ENCODE measurements around the gene PALLD. TPM values are rescaled to one million over a fixed set of nuclear protein-coding genes. Genes with fewer than 3 reads are reported as not detected.

The PALLD gene
- total and polyA plus RNA-seq, 2 donors = 24.3 to 83.0 TPM

GRCh38 chr4:168811207-168811606 lies 314.4 kb downstream of the PALLD start:
- WGBS = 94% methylated on average over 3 of the region's 3 CpGs

GRCh38 chr4:168811786-168812651 lies 315.2 kb downstream of the PALLD start:
- no peak for DNase-seq (ENCODE audit: low read depth in 6 of 9, low spot score in 9 of 9)
- Histone ChIP-seq H3K36me3 (ENCODE audit: control insufficient read depth in 2 of 2, insufficient read depth in 2 of 2, low read length in 1 of 2) (no peaks in the 10 kb centered on the region), H3K4me3 (ENCODE audit: low read length in 2 of 2) (no peak overlapping the region), H3K9me3 (ENCODE audit: control insufficient read depth in 2 of 2, insufficient read depth in 1 of 2, low read length in 1 of 2) (no peaks in the 10 kb centered on the region), H3K4me1 (ENCODE audit: control insufficient read depth in 2 of 2, insufficient read depth in 2 of 2, low read length in 2 of 2) (peaks cover 2 to 4% of the 10 kb centered on the region in 2 donors), H3K27ac (ENCODE audit: low read depth in 1 of 2, low read length in 1 of 2) (peak overlapping the region in 1 of 2 donors; percentile 5), H3K27me3 (ENCODE audit: control insufficient read depth in 2 of 2, insufficient read depth in 1 of 2, low read length in 1 of 2) (no peaks in the 10 kb centered on the region)
- 78% methylated on average over 9 of the region's 9 CpGs for WGBS

More at GRCh38 chr4:168811207-168811606, 314.4 kb downstream of the PALLD start:
- no peaks in the 10 kb centered on the region for H3K9me3 ChIP-seq (ENCODE audit: control insufficient read depth in 2 of 2, insufficient read depth in 1 of 2, low read length in 1 of 2)
- H3K4me1 ChIP-seq (ENCODE audit: control insufficient read depth in 2 of 2, insufficient read depth in 2 of 2, low read length in 2 of 2) = no peaks in the 10 kb centered on the region
- H3K4me3 ChIP-seq (ENCODE audit: low read length in 2 of 2) = no peak overlapping the region
- DNase-seq (ENCODE audit: low read depth in 6 of 9, low spot score in 9 of 9) = no peak
- H3K27me3 ChIP-seq (ENCODE audit: control insufficient read depth in 2 of 2, insufficient read depth in 1 of 2, low read length in 1 of 2) = no peaks in the 10 kb centered on the region
- H3K27ac ChIP-seq (ENCODE audit: low read depth in 1 of 2, low read length in 1 of 2) = no peak overlapping the region
- no peaks in the 10 kb centered on the region for H3K36me3 ChIP-seq (ENCODE audit: control insufficient read depth in 2 of 2, insufficient read depth in 2 of 2, low read length in 1 of 2)

GRCh38 chr4:168812806-168813205 lies 316.0 kb downstream of the PALLD start:
- Histone ChIP-seq H3K9me3 (ENCODE audit: control insufficient read depth in 2 of 2, insufficient read depth in 1 of 2, low read length in 1 of 2) (no peaks in the 10 kb centered on the region), H3K27me3 (ENCODE audit: control insufficient read depth in 2 of 2, insufficient read depth in 1 of 2, low read length in 1 of 2) (no peaks in the 10 kb centered on the region), H3K4me1 (ENCODE audit: control insufficient read depth in 2 of 2, insufficient read depth in 2 of 2, low read length in 2 of 2) (peaks cover 4 to 6% of the 10 kb centered on the region in 2 donors), H3K36me3 (ENCODE audit: control insufficient read depth in 2 of 2, insufficient read depth in 2 of 2, low read length in 1 of 2) (no peaks in the 10 kb centered on the region), H3K4me3 (ENCODE audit: low read length in 2 of 2) (no peak overlapping the region), H3K27ac (ENCODE audit: low read depth in 1 of 2, low read length in 1 of 2) (no peak overlapping the region)
- no peak for DNase-seq (ENCODE audit: low read depth in 6 of 9, low spot score in 9 of 9)
- WGBS = 96% methylated on average over 6 of the region's 6 CpGs

GRCh38 chr4:168813890-168814289 lies 317.0 kb downstream of the PALLD start:
- Histone ChIP-seq H3K4me1 (ENCODE audit: control insufficient read depth in 2 of 2, insufficient read depth in 2 of 2, low read length in 2 of 2) (peaks cover 4 to 6% of the 10 kb centered on the region in 2 donors), H3K9me3 (ENCODE audit: control insufficient read depth in 2 of 2, insufficient read depth in 1 of 2, low read length in 1 of 2) (no peaks in the 10 kb centered on the region), H3K4me3 (ENCODE audit: low read length in 2 of 2) (no peak overlapping the region), H3K27ac (ENCODE audit: low read depth in 1 of 2, low read length in 1 of 2) (no peak overlapping the region), H3K36me3 (ENCODE audit: control insufficient read depth in 2 of 2, insufficient read depth in 2 of 2, low read length in 1 of 2) (no peaks in the 10 kb centered on the region), H3K27me3 (ENCODE audit: control insufficient read depth in 2 of 2, insufficient read depth in 1 of 2, low read length in 1 of 2) (no peaks in the 10 kb centered on the region)
- 95% methylated on average over 3 of the region's 3 CpGs for WGBS
- DNase-seq (ENCODE audit: low read depth in 6 of 9, low spot score in 9 of 9) = no peak

- Histone ChIP-seq H3K4me3 (ENCODE audit: low read length in 2 of 2) (no peak overlapping the region), H3K36me3 (ENCODE audit: control insufficient read depth in 2 of 2, insufficient read depth in 2 of 2, low read length in 1 of 2) (no peaks in the 10 kb centered on the region), H3K4me1 (ENCODE audit: control insufficient read depth in 2 of 2, insufficient read depth in 2 of 2, low read length in 2 of 2) (peaks cover 4 to 6% of the 10 kb centered on the region in 2 donors), H3K27ac (ENCODE audit: low read depth in 1 of 2, low read length in 1 of 2) (peak overlapping the region; percentile 27 to 61), H3K9me3 (ENCODE audit: control insufficient read depth in 2 of 2, insufficient read depth in 1 of 2, low read length in 1 of 2) (no peaks in the 10 kb centered on the region), H3K27me3 (ENCODE audit: control insufficient read depth in 2 of 2, insufficient read depth in 1 of 2, low read length in 1 of 2) (no peaks in the 10 kb centered on the region)
- DNase-seq (ENCODE audit: low read depth in 6 of 9, low spot score in 9 of 9) = no peak
- WGBS = 93% methylated on average over 13 of the region's 13 CpGs
Measured at GRCh38 chr4:168815379-168816345, 318.8 kb downstream of the PALLD start.

- H3K27me3 ChIP-seq (ENCODE audit: control insufficient read depth in 2 of 2, insufficient read depth in 1 of 2, low read length in 1 of 2) = no peaks in the 10 kb centered on the region
- peak overlapping the region in 1 of 2 donors; percentile 20 for H3K27ac ChIP-seq (ENCODE audit: low read depth in 1 of 2, low read length in 1 of 2)
- WGBS = 65% methylated on average over 2 of the region's 2 CpGs
- peaks cover 4 to 6% of the 10 kb centered on the region in 2 donors for H3K4me1 ChIP-seq (ENCODE audit: control insufficient read depth in 2 of 2, insufficient read depth in 2 of 2, low read length in 2 of 2)
- DNase-seq (ENCODE audit: low read depth in 6 of 9, low spot score in 9 of 9) = peak in 1 of 9 donors; percentile 18
- H3K36me3 ChIP-seq (ENCODE audit: control insufficient read depth in 2 of 2, insufficient read depth in 2 of 2, low read length in 1 of 2) = no peaks in the 10 kb centered on the region
- H3K4me3 ChIP-seq (ENCODE audit: low read length in 2 of 2) = no peak overlapping the region
- H3K9me3 ChIP-seq (ENCODE audit: control insufficient read depth in 2 of 2, insufficient read depth in 1 of 2, low read length in 1 of 2) = no peaks in the 10 kb centered on the region
Measured at GRCh38 chr4:168817370-168817769, 320.5 kb downstream of the PALLD start.

- DNase-seq (ENCODE audit: low read depth in 6 of 9, low spot score in 9 of 9) = no peak
- WGBS = 98% methylated on average over 5 of the region's 5 CpGs
- Histone ChIP-seq H3K9me3 (ENCODE audit: control insufficient read depth in 2 of 2, insufficient read depth in 1 of 2, low read length in 1 of 2) (no peaks in the 10 kb centered on the region), H3K4me3 (ENCODE audit: low read length in 2 of 2) (no peak overlapping the region), H3K27ac (ENCODE audit: low read depth in 1 of 2, low read length in 1 of 2) (no peak overlapping the region), H3K36me3 (ENCODE audit: control insufficient read depth in 2 of 2, insufficient read depth in 2 of 2, low read length in 1 of 2) (no peaks in the 10 kb centered on the region), H3K4me1 (ENCODE audit: control insufficient read depth in 2 of 2, insufficient read depth in 2 of 2, low read length in 2 of 2) (no peaks in the 10 kb centered on the region), H3K27me3 (ENCODE audit: control insufficient read depth in 2 of 2, insufficient read depth in 1 of 2, low read length in 1 of 2) (no peaks in the 10 kb centered on the region)
Measured at GRCh38 chr4:168822481-168822880, 325.6 kb downstream of the PALLD start.

- no peak overlapping the region for H3K27ac ChIP-seq (ENCODE audit: low read depth in 1 of 2, low read length in 1 of 2)
- DNase-seq (ENCODE audit: low read depth in 6 of 9, low spot score in 9 of 9) = no peak
- H3K9me3 ChIP-seq (ENCODE audit: control insufficient read depth in 2 of 2, insufficient read depth in 1 of 2, low read length in 1 of 2) = no peaks in the 10 kb centered on the region
- WGBS = 99% methylated on average over 3 of the region's 3 CpGs
- H3K27me3 ChIP-seq (ENCODE audit: control insufficient read depth in 2 of 2, insufficient read depth in 1 of 2, low read length in 1 of 2) = no peaks in the 10 kb centered on the region
- H3K36me3 ChIP-seq (ENCODE audit: control insufficient read depth in 2 of 2, insufficient read depth in 2 of 2, low read length in 1 of 2) = no peaks in the 10 kb centered on the region
- H3K4me3 ChIP-seq (ENCODE audit: low read length in 2 of 2) = no peak overlapping the region
- no peaks in the 10 kb centered on the region for H3K4me1 ChIP-seq (ENCODE audit: control insufficient read depth in 2 of 2, insufficient read depth in 2 of 2, low read length in 2 of 2)
Measured at GRCh38 chr4:168825975-168826374, 329.1 kb downstream of the PALLD start.

- H3K27ac ChIP-seq (ENCODE audit: low read depth in 1 of 2, low read length in 1 of 2) = no peak overlapping the region
- over 99% methylated on average over 3 of the region's 3 CpGs for WGBS
- H3K4me1 ChIP-seq (ENCODE audit: control insufficient read depth in 2 of 2, insufficient read depth in 2 of 2, low read length in 2 of 2) = peaks cover 0 to 3% of the 10 kb centered on the region in 2 donors
- no peaks in the 10 kb centered on the region for H3K36me3 ChIP-seq (ENCODE audit: control insufficient read depth in 2 of 2, insufficient read depth in 2 of 2, low read length in 1 of 2)
- peaks cover 3 to 6% of the 10 kb centered on the region in 2 donors for H3K27me3 ChIP-seq (ENCODE audit: control insufficient read depth in 2 of 2, insufficient read depth in 1 of 2, low read length in 1 of 2)
- H3K4me3 ChIP-seq (ENCODE audit: low read length in 2 of 2) = no peak overlapping the region
- DNase-seq (ENCODE audit: low read depth in 6 of 9, low spot score in 9 of 9) = no peak
- no peaks in the 10 kb centered on the region for H3K9me3 ChIP-seq (ENCODE audit: control insufficient read depth in 2 of 2, insufficient read depth in 1 of 2, low read length in 1 of 2)
Measured at GRCh38 chr4:168826620-168827019, 329.8 kb downstream of the PALLD start.
